GM23338 (cell line): ENCODE results near the gene EPS8. TPM values are rescaled to one million over a fixed set of nuclear protein-coding genes. Genes with fewer than 3 reads are reported as not detected.

ENCODE experiments used
- ATAC-seq: fragments of 200-7000 bp; cut with Tn5 transposase; 3 replicates; pipeline ENCODE4 v1.9.1; 2020
- DNase-seq: peaks from one replicate; pipeline ENCODE4 v3.0.0-alpha.2; 2015; ENCODE audit warnings: low spot score
- H2AFZ ChIP-seq: fragments of 200-600 bp; sonication (generic); 2 replicates; pipeline ENCODE4 v1.8.0; 2016; ENCODE audit warnings: antibody characterized with exemption, mild to moderate bottlenecking, moderate library complexity
- H3F3A ChIP-seq: fragments of 200-600 bp; sonication (generic); replicated peaks from 2 replicates; pipeline ENCODE4 v1.8.0; 2017; ENCODE audit warnings: antibody characterized with exemption, mixed run types, low read depth
- H3K27ac ChIP-seq: fragments of 200-600 bp; sonication (generic); 2 replicates; pipeline ENCODE4 v1.6.1; 2016; ENCODE audit warnings: low read depth
- H3K27me3 ChIP-seq: fragments of 200-600 bp; sonication (generic); 2 replicates; pipeline ENCODE4 v1.8.0; 2016; ENCODE audit warnings: mild to moderate bottlenecking, mixed run types, moderate library complexity; ENCODE audit not compliant: insufficient read depth
- H3K36me3 ChIP-seq: fragments of 200-600 bp; sonication (generic); 2 replicates; pipeline ENCODE4 v1.8.0; 2016; ENCODE audit warnings: mild to moderate bottlenecking; ENCODE audit not compliant: insufficient read depth
- H3K4me1 ChIP-seq: fragments of 200-600 bp; sonication (generic); 2 replicates; pipeline ENCODE4 v1.8.0; 2016; ENCODE audit warnings: mild to moderate bottlenecking, moderate library complexity; ENCODE audit not compliant: insufficient read depth
- H3K4me2 ChIP-seq: fragments of 200-600 bp; sonication (generic); 2 replicates; pipeline ENCODE4 v1.7.1; 2017; ENCODE audit warnings: mixed run types
- H3K4me3 ChIP-seq: fragments of 200-600 bp; sonication (generic); 2 replicates; pipeline ENCODE4 v1.6.1; 2016; ENCODE audit warnings: mixed run types
- H3K79me2 ChIP-seq: fragments of 200-600 bp; sonication (generic); replicated peaks from 2 replicates; pipeline ENCODE4 v1.8.0; 2017; ENCODE audit warnings: mild to moderate bottlenecking; ENCODE audit not compliant: insufficient read depth
- H3K9me2 ChIP-seq: fragments of 200-600 bp; sonication (generic); 2 replicates; pipeline ENCODE4 v1.8.0; 2017; ENCODE audit not compliant: insufficient read depth
- H4K20me1 ChIP-seq: fragments of 200-600 bp; sonication (generic); replicated peaks from 2 replicates; pipeline ENCODE4 v1.8.0; 2017; ENCODE audit warnings: mild to moderate bottlenecking; ENCODE audit not compliant: insufficient read depth
- H3K27ac Mint-ChIP-seq: 2 replicates; pipeline ENCODE4 v1.8.0; 2020; ENCODE audit warnings: inconsistent platforms, mild to moderate bottlenecking, moderate library complexity, mixed read lengths
- H3K27me3 Mint-ChIP-seq: 3 replicates; pipeline ENCODE4 v1.8.0; 2022; ENCODE audit warnings: low read depth, mild to moderate bottlenecking, moderate library complexity, mixed read lengths, inconsistent platforms; ENCODE audit not compliant: insufficient read depth, poor library complexity
- H3K36me3 Mint-ChIP-seq: 3 replicates; pipeline ENCODE4 v1.8.0; 2021; ENCODE audit warnings: low read depth, mild to moderate bottlenecking, inconsistent platforms, moderate library complexity, mixed read lengths
- H3K4me1 Mint-ChIP-seq: 3 replicates; pipeline ENCODE4 v1.8.0; 2020; ENCODE audit warnings: mild to moderate bottlenecking, inconsistent platforms, mixed read lengths
- H3K4me3 Mint-ChIP-seq: 3 replicates; pipeline ENCODE4 v1.8.0; 2021; ENCODE audit warnings: moderate library complexity, mild to moderate bottlenecking, inconsistent platforms, mixed read lengths
- H3K9me3 Mint-ChIP-seq: 3 replicates; pipeline ENCODE4 v1.8.0; 2020; ENCODE audit warnings: moderate library complexity, mild to moderate bottlenecking, inconsistent platforms, mixed read lengths
- CREB1 ChIP-seq: fragments of 250-450 bp; sonication (Bioruptor Pico); IDR thresholded peaks from 2 replicates; pipeline ENCODE4 v1.5.0; 2020; ENCODE audit warnings: low read depth, mild to moderate bottlenecking, moderate library complexity
- EZH2 ChIP-seq: fragments of 200-600 bp; sonication (generic); IDR thresholded peaks from one replicate; pipeline ENCODE4 v1.8.0; 2017; ENCODE audit warnings: antibody characterized with exemption, mild to moderate bottlenecking, low read depth; ENCODE audit not compliant: unreplicated experiment
- EZH2phosphoT487 ChIP-seq: fragments of 200-600 bp; sonication (generic); IDR thresholded peaks from one replicate; pipeline ENCODE4 v1.8.1; 2018; ENCODE audit warnings: antibody characterized with exemption; ENCODE audit not compliant: unreplicated experiment
- JUNB ChIP-seq: IDR thresholded peaks from one replicate; pipeline ENCODE4 v1.6.1; 2016; ENCODE audit warnings: antibody characterized with exemption; ENCODE audit not compliant: unreplicated experiment
- NANOG ChIP-seq: IDR thresholded peaks from 2 replicates; pipeline ENCODE4 v1.6.1; 2016; ENCODE audit warnings: antibody characterized with exemption, borderline replicate concordance
- POLR2AphosphoS5 ChIP-seq: IDR thresholded peaks from 2 replicates; pipeline ENCODE4 v1.6.1; 2016; ENCODE audit warnings: antibody characterized with exemption, low read depth
- REST ChIP-seq: IDR thresholded peaks from one replicate; pipeline ENCODE4 v1.6.1; 2018; ENCODE audit warnings: antibody characterized with exemption; ENCODE audit not compliant: unreplicated experiment
- STAT1 ChIP-seq: IDR thresholded peaks from one replicate; pipeline ENCODE4 v1.6.1; 2016; ENCODE audit warnings: antibody characterized with exemption; ENCODE audit not compliant: unreplicated experiment
- ZNF114 ChIP-seq: fragments of 250-450 bp; sonication (Bioruptor Pico); IDR thresholded peaks from 2 replicates; pipeline ENCODE4 v1.5.0; 2020; ENCODE audit warnings: mild to moderate bottlenecking, moderate library complexity
- ZNF331 ChIP-seq: fragments of 250-450 bp; sonication (Bioruptor Pico); IDR thresholded peaks from 2 replicates; pipeline ENCODE4 v1.5.0; 2020; ENCODE audit warnings: low read depth, mild to moderate bottlenecking, moderate library complexity
- ZNF462 ChIP-seq: fragments of 250-450 bp; sonication (Bioruptor Pico); IDR thresholded peaks from 2 replicates; pipeline ENCODE4 v1.5.0; 2020; ENCODE audit warnings: mild to moderate bottlenecking, moderate library complexity
- polyA plus RNA-seq: library from polyadenylated mRNA; unstranded; fragments of >200 nt; fragmentation: Nextera tagmentation; extraction: Ambion mirVana; gene quantifications from 2 replicates; pipeline ENCODE4 v1.2.1, GENCODE V29; 2016
- total RNA-seq: library from RNA; depleted of rRNA; stranded (reverse); fragments of >200 nt; shearing (Covaris generic); gene quantifications from 2 replicates; pipeline ENCODE4 v1.2.3, GENCODE V29; 2014
- TF ChIP-seq, protein P1 (sequence below): IDR thresholded peaks from 2 replicates; pipeline ENCODE4 v1.6.1; 2016; ENCODE audit warnings: antibody characterized with exemption
- TF ChIP-seq, protein P2 (sequence below), 2 experiments: fragments of 200-600 bp in 1 of 2; sonication (generic) in 1 of 2; conservative IDR thresholded peaks; 2 replicates each; pipeline versions ENCODE4 v1.5.1 to v1.6.1; 2016 to 2017; ENCODE audit warnings: antibody characterized with exemption in 2 of 2, low read depth in 2 of 2, mild to moderate bottlenecking in 2 of 2, moderate library complexity in 1 of 2

Gene EPS8
- total and polyA plus RNA-seq, 2 experiments from 2014 or later, result 3.5 to 5.4 TPM

- no peak overlapping the region for H3K4me3 ChIP-seq
- H3K4me3 Mint-ChIP-seq, result no peak overlapping the region
- H3K27ac Mint-ChIP-seq, result no peak overlapping the region
- H3K36me3 ChIP-seq, result no peaks in the 10 kb centered on the region
- H3K4me1 Mint-ChIP-seq, result peaks cover 6% of the 10 kb centered on the region
- ATAC-seq (no peak), DNase-seq (no peak)
- no peaks in the 10 kb centered on the region for H3K4me1 ChIP-seq
- no peaks in the 10 kb centered on the region for H3K79me2 ChIP-seq
- H2AFZ ChIP-seq, result 0 out of 2 replicates have a peak overlapping the region, but pooled peaks have one; percentile 32
- H3K27me3 Mint-ChIP-seq, result peaks cover 3% of the 10 kb centered on the region
- no peaks in the 10 kb centered on the region for H3K27me3 ChIP-seq
- H3K9me2 ChIP-seq, result no peaks in the 10 kb centered on the region
- no peaks in the 10 kb centered on the region for H3K36me3 Mint-ChIP-seq
- no peak overlapping the region for H3K4me2 ChIP-seq
- H3K9me3 Mint-ChIP-seq, result no peaks in the 10 kb centered on the region
- TF ChIP-seq ZNF114, result no peak
- no peak for TF ChIP-seq POLR2AphosphoS5
- no peak for TF ChIP-seq EZH2phosphoT487
- no peak for TF ChIP-seq CREB1 (CRISPR knock-in tag)
- TF ChIP-seq, protein P1, sequence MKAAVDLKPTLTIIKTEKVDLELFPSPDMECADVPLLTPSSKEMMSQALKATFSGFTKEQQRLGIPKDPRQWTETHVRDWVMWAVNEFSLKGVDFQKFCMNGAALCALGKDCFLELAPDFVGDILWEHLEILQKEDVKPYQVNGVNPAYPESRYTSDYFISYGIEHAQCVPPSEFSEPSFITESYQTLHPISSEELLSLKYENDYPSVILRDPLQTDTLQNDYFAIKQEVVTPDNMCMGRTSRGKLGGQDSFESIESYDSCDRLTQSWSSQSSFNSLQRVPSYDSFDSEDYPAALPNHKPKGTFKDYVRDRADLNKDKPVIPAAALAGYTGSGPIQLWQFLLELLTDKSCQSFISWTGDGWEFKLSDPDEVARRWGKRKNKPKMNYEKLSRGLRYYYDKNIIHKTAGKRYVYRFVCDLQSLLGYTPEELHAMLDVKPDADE, result no peak
- TF ChIP-seq, protein P2, sequence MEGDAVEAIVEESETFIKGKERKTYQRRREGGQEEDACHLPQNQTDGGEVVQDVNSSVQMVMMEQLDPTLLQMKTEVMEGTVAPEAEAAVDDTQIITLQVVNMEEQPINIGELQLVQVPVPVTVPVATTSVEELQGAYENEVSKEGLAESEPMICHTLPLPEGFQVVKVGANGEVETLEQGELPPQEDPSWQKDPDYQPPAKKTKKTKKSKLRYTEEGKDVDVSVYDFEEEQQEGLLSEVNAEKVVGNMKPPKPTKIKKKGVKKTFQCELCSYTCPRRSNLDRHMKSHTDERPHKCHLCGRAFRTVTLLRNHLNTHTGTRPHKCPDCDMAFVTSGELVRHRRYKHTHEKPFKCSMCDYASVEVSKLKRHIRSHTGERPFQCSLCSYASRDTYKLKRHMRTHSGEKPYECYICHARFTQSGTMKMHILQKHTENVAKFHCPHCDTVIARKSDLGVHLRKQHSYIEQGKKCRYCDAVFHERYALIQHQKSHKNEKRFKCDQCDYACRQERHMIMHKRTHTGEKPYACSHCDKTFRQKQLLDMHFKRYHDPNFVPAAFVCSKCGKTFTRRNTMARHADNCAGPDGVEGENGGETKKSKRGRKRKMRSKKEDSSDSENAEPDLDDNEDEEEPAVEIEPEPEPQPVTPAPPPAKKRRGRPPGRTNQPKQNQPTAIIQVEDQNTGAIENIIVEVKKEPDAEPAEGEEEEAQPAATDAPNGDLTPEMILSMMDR (conservative IDR thresholded peaks at IDR 0.05; ENCODE audit: low read depth in 2 of 2), result no peak
- no peak for TF ChIP-seq REST
- TF ChIP-seq JUNB, result no peak
- TF ChIP-seq NANOG, result no peak
- no peak for TF ChIP-seq ZNF462
- no peak for TF ChIP-seq STAT1
- no peak for TF ChIP-seq EZH2
- no peak for TF ChIP-seq ZNF331 (CRISPR knock-in tag)
- no peaks in the 10 kb centered on the region for H3F3A ChIP-seq
- no peaks in the 10 kb centered on the region for H4K20me1 ChIP-seq
- no peak overlapping the region for H3K27ac ChIP-seq
These were observed 193.0 kb downstream of the EPS8 start for GRCh38 chr12:15596174-15596573.
